ENCODE data around the gene NKAIN2. TPM values are rescaled to one million over a fixed set of nuclear protein-coding genes. Genes with fewer than 3 reads are reported as not detected.

NKAIN2 gene
- total and polyA plus RNA-seq, 9 of the 15 experiments (the other 6 are each of a cell fraction or from before 2014, with no cell fraction given) = not detected

DNA sequence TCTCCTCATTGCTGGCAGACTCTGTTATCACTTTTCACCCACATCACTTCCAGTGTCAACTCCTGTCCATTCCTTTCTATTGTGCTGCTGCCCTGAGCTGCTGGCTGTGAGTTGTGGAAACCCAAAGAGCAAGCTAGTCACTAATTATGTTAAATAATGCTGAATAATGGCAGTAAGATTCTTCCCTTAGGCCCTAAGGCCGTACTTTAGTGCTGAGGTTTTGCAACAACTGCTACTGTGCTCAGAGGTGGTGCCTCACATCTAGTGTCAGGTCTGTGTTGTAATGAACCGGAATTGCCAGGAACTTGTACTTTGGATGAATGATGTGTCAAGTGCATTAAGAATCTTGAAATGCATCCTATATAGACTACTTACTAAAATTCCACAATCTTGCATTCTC lies 786.3 kb downstream of the NKAIN2 start (continued):
- TF ChIP-seq ERF (CRISPR knock-in tag; IDR thresholded peaks at IDR 0.05) (no peak), ZNF551 (CRISPR knock-in tag; IDR thresholded peaks at IDR 0.05) (no peak), PCBP2 (IDR thresholded peaks at IDR 0.05; ENCODE audit: low read depth, low read length, poor library complexity, severe bottlenecking) (no peak), SIX5 (IDR thresholded peaks at IDR 0.05; ENCODE audit: borderline replicate concordance in 1 of 2, insufficient read depth in 1 of 2, low read depth in 1 of 2, low read length in 2 of 2) (no peak), ETV6 (IDR thresholded peaks at IDR 0.05; ENCODE audit: borderline replicate concordance in 1 of 2, low read depth in 2 of 2, low read length in 1 of 2) (no peak), ETV6 (CRISPR knock-in tag; IDR thresholded peaks at IDR 0.05; ENCODE audit: borderline replicate concordance) (no peak), CCAR2 (IDR thresholded peaks at IDR 0.05; ENCODE audit: low read depth, low read length) (no peak), PYGO2 (tag; IDR thresholded peaks at IDR 0.05) (no peak)

DNA sequence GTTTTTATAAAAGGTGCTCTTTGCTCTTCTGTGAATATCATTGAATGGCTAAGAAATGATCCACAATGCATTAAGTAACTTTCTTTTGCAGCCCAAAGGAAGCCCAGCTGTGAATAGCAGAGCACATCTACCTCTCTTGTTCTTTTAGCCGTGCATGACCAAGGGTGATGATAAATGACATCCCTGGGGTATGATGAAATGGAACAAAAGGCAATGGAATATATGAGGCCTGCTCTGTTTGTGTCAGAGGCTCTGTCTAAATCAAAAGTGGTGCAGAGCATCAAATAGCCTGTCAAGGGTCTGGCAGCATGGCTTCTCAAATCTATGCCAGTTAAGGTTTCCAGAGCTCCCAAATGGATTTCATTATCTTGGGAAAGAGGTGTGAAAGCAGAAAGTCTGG lies 796.0 kb downstream of the NKAIN2 start:
- H3K36me3 ChIP-seq (ENCODE audit: control insufficient read depth, insufficient read depth, low read length) = no peaks in the 10 kb centered on the region
- H3K9me1 ChIP-seq (ENCODE audit: control insufficient read depth, insufficient read depth, low read length) = no peaks in the 10 kb centered on the region
- intact Hi-C loops (cut with micrococcal nuclease) = no loop called here
- no peak for DNase-seq (ENCODE audit: extremely low read depth in 1 of 4, low spot score in 3 of 4)
- no peaks in the 10 kb centered on the region for H3K4me1 ChIP-seq (replicated peaks in 1 of 2; ENCODE audit: control insufficient read depth in 2 of 2, insufficient read depth in 2 of 2, low read length in 2 of 2)
- no peak overlapping the region for H3K9ac ChIP-seq (ENCODE audit: insufficient read depth in 1 of 2, low read depth in 2 of 2, low read length in 2 of 2)
- CTCF ChIA-PET (ENCODE audit: low intra/inter-chr PET ratio) = no interaction called here
- H4K20me1 ChIP-seq (replicated peaks; ENCODE audit: control insufficient read depth, insufficient read depth, low read length) = no peaks in the 10 kb centered on the region
- H3K79me2 ChIP-seq (ENCODE audit: control insufficient read depth, insufficient read depth, low read length) = no peaks in the 10 kb centered on the region
- TF ChIP-seq, protein P1, sequence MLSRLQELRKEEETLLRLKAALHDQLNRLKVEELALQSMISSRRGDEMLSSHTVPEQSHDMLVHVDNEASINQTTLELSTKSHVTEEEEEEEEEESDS (CRISPR knock-in tag; IDR thresholded peaks at IDR 0.05) = no peak
- TF ChIP-seq, protein P2, sequence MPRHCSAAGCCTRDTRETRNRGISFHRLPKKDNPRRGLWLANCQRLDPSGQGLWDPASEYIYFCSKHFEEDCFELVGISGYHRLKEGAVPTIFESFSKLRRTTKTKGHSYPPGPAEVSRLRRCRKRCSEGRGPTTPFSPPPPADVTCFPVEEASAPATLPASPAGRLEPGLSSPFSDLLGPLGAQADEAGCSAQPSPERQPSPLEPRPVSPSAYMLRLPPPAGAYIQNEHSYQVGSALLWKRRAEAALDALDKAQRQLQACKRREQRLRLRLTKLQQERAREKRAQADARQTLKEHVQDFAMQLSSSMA (CRISPR knock-in tag; IDR thresholded peaks at IDR 0.05) = no peak
- WGBS (ENCODE audit: insufficient coverage, low coverage, missing lambda C conversion rate) = 0% methylated on average over 1 of the region's 1 CpG
- 0 out of 2 replicates have a peak, but pooled peaks cover 1% of the 10 kb centered on the region for H3K9me3 ChIP-seq (replicated peaks; ENCODE audit: control insufficient read depth, insufficient read depth, low read depth, low read length)
- H3K27me3 ChIP-seq (ENCODE audit: control insufficient read depth in 2 of 2, insufficient read depth in 2 of 2, low read length in 2 of 2) = no peaks in the 10 kb centered on the region
- H3K4me2 ChIP-seq (ENCODE audit: insufficient read depth, low read length) = no peak overlapping the region
- no peak for FAIRE-seq
- H2AFZ ChIP-seq (ENCODE audit: low read depth, low read length) = no peak overlapping the region
- H3K4me3 ChIP-seq = no peak overlapping the region
- BruUV-seq (replicated peaks) = no TSS peak
- H3K27ac ChIP-seq (ENCODE audit: extremely low read depth, low read depth, low read length) = no peak overlapping the region
- POLR2A ChIA-PET = no interaction called here
- in situ Hi-C loops (cut with MboI) = no loop called here
- no peak for ATAC-seq
